Glutamatergic neuron (in vitro differentiated cells): ENCODE results near the gene ECEL1. TPM values are rescaled to one million over a fixed set of nuclear protein-coding genes. Genes with fewer than 3 reads are reported as not detected.

Experiments used
- DNase-seq: peaks from one replicate; pipeline ENCODE4 v3.0.0; 2022
- H3K27ac Mint-ChIP-seq: one replicate; pipeline ENCODE4 v1.8.0; 2020; ENCODE audit warnings: mild to moderate bottlenecking, mixed read lengths, inconsistent platforms; ENCODE audit not compliant: unreplicated experiment
- H3K27me3 Mint-ChIP-seq: one replicate; pipeline ENCODE4 v1.8.0; 2020; ENCODE audit warnings: mild to moderate bottlenecking, moderate library complexity, mixed read lengths, inconsistent platforms; ENCODE audit not compliant: unreplicated experiment
- H3K36me3 Mint-ChIP-seq: one replicate; pipeline ENCODE4 v1.8.0; 2020; ENCODE audit warnings: mild to moderate bottlenecking, mixed read lengths, inconsistent platforms; ENCODE audit not compliant: unreplicated experiment
- H3K4me1 Mint-ChIP-seq: one replicate; pipeline ENCODE4 v1.8.0; 2020; ENCODE audit warnings: mild to moderate bottlenecking, low read depth, mixed read lengths, inconsistent platforms; ENCODE audit not compliant: unreplicated experiment
- H3K4me3 Mint-ChIP-seq: one replicate; pipeline ENCODE4 v1.8.0; 2020; ENCODE audit warnings: mild to moderate bottlenecking, mixed read lengths, inconsistent platforms; ENCODE audit not compliant: unreplicated experiment
- H3K9me3 Mint-ChIP-seq: one replicate; pipeline ENCODE4 v1.8.0; 2020; ENCODE audit warnings: mild to moderate bottlenecking, moderate library complexity, mixed read lengths, inconsistent platforms; ENCODE audit not compliant: unreplicated experiment
- CTCF ChIP-seq: fragments of 200-600 bp; sonication (generic); IDR thresholded peaks from one replicate; pipeline ENCODE4 v1.5.0; 2021; ENCODE audit not compliant: partially characterized antibody, unreplicated experiment
- total RNA-seq: library from RNA; stranded (reverse); fragmentation: NEBNext Ultra II Directional; extraction: Animal tissue kit (Norgen Biotek cat#: 25700); gene quantifications from one replicate; pipeline ENCODE4 v1.2.1, GENCODE V29; 2021; ENCODE audit not compliant: unreplicated experiment

Gene ECEL1
- total RNA-seq, 1 donor from 2014 or later: 2.3 TPM

GRCh38 chr2:232528746-232529460 lies 41.3 kb upstream of the ECEL1 start:
- TF ChIP-seq CTCF: no peak
- peaks cover 7% of the 10 kb centered on the region for H3K27me3 Mint-ChIP-seq
- peaks cover 2% of the 10 kb centered on the region for H3K9me3 Mint-ChIP-seq
- peak overlapping the region; percentile 23 for H3K4me3 Mint-ChIP-seq
- no peaks in the 10 kb centered on the region for H3K36me3 Mint-ChIP-seq
- H3K4me1 Mint-ChIP-seq: peaks cover 3% of the 10 kb centered on the region
- peak; percentile 14 for DNase-seq
- H3K27ac Mint-ChIP-seq: no peak overlapping the region

- H3K4me1 Mint-ChIP-seq: peaks cover 3% of the 10 kb centered on the region
- peak; percentile 11 for DNase-seq
- peaks cover 9% of the 10 kb centered on the region for H3K27me3 Mint-ChIP-seq
- no peak for TF ChIP-seq CTCF
- H3K9me3 Mint-ChIP-seq: peaks cover 2% of the 10 kb centered on the region
- H3K36me3 Mint-ChIP-seq: no peaks in the 10 kb centered on the region
- peak overlapping the region; percentile 13 for H3K4me3 Mint-ChIP-seq
- H3K27ac Mint-ChIP-seq: no peak overlapping the region
Measured at GRCh38 chr2:232527905-232528470, 40.4 kb upstream of the ECEL1 start.

DNA sequence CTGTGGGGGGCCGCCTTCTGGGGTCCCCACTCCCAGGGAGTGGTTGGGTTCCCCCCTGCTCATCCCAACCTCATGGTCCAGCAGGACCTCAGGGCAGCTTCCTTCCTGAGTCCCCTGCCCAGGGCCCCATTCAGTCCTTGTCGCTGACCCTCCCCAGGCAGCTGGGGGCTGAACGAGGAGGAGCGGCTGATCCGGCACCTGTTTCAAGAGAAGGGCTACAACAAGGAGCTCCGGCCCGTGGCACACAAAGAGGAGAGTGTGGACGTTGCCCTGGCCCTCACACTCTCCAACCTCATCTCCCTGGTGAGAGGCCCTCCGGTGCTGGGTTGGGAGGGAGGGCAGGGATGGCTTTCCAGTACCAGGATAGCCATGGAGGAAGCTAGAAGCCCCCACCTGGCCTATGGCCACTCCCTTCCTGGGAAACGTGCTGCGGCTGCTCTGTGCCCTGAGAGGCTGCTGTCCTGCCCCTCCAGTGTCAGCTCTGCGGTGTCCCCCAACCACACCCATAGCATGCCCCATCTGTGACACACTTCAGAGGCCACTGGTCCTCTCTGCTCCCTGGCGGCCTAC lies 38.8 kb upstream of the ECEL1 start:
- Mint-ChIP-seq H3K36me3 (no peaks in the 10 kb centered on the region), H3K27me3 (peaks cover 10% of the 10 kb centered on the region), H3K9me3 (peaks cover 2% of the 10 kb centered on the region), H3K4me1 (peaks cover 3% of the 10 kb centered on the region), H3K4me3 (no peak overlapping the region), H3K27ac (no peak overlapping the region)
- TF ChIP-seq CTCF: no peak
- peak; percentile 13 for DNase-seq

GRCh38 chr2:232525791-232526371 lies 38.2 kb upstream of the ECEL1 start, which contains the start of gene CHRND:
Gene CHRND, plus strand, starts transcription at chr2:232526160. Its CDS starts 56 bp downstream, at chr2:232526216.
- no peak for TF ChIP-seq CTCF
- no peaks in the 10 kb centered on the region for H3K36me3 Mint-ChIP-seq
- H3K9me3 Mint-ChIP-seq: peaks cover 2% of the 10 kb centered on the region
- peak; percentile 69 for DNase-seq
- H3K27me3 Mint-ChIP-seq: peaks cover 10% of the 10 kb centered on the region
- peaks cover 3% of the 10 kb centered on the region for H3K4me1 Mint-ChIP-seq
- peak within 1 kb of the TSS; percentile 43 for H3K27ac Mint-ChIP-seq
- no peak within 1 kb of the TSS for H3K4me3 Mint-ChIP-seq
